Endothelial cell of umbilical vein (primary cell): ENCODE results near the gene PRDM16. TPM values are rescaled to one million over a fixed set of nuclear protein-coding genes. Genes with fewer than 3 reads are reported as not detected.

Experiments used
- BruUV-seq: library from RNA; stranded (reverse); fragments of 400-500 nt; replicated peaks from 2 replicates; lab custom pipeline; 2021; lab: Mats Ljungman, UMichigan
- CTCF ChIA-PET: fragments of 300-600, 350-600 bp; sonication (Branson Sonifier 250); formaldehyde crosslinking; loops from one replicate; lab custom pipeline; 2021; ENCODE audit warnings: antibody characterized with exemption, inconsistent platforms; lab: Charles Lee
- POLR2A ChIA-PET: fragments of 300-600, 350-600 bp; sonication (Branson Sonifier 250); formaldehyde crosslinking; loops from one replicate; lab custom pipeline; 2021; ENCODE audit warnings: antibody characterized with exemption, inconsistent platforms; lab: Charles Lee
- DNase-seq: peaks from one replicate; pipeline ENCODE4 v3.0.0-alpha.2; 2011; ENCODE audit warnings: low read depth, low spot score
- FAIRE-seq: peaks from 2 replicates; lab custom pipeline; 2011; peaks lifted over from hg19 to GRCh38; lab: Jason Lieb, UNC
- H2AFZ ChIP-seq: 2 replicates; pipeline ENCODE4 v1.6.0; 2012; ENCODE audit warnings: low read depth, low read length, control low read depth, inconsistent platforms
- H3K27ac ChIP-seq: 2 replicates; pipeline ENCODE4 v1.5.1; 2011; ENCODE audit warnings: low read depth, mild to moderate bottlenecking, control low read depth, low read length, moderate library complexity; ENCODE audit not compliant: insufficient read depth
- H3K27me3 ChIP-seq, 2 experiments: 2 replicates each; pipeline versions ENCODE4 v1.6.0 to v1.6.1; 2011; ENCODE audit warnings: low read length in 2 of 2, mixed read lengths in 1 of 2; ENCODE audit not compliant: control insufficient read depth in 2 of 2, insufficient read depth in 2 of 2
- H3K36me3 ChIP-seq, 2 experiments: 2 replicates in 1 of 2; 3 replicates in 1 of 2; pipeline ENCODE4 v1.5.1; 2011; ENCODE audit warnings: low read length in 2 of 2, mild to moderate bottlenecking in 1 of 2, moderate library complexity in 1 of 2; ENCODE audit not compliant: control insufficient read depth in 2 of 2, insufficient read depth in 2 of 2; ENCODE audit errors: extremely low read depth in 1 of 2
- H3K4me1 ChIP-seq: 3 replicates; pipeline ENCODE4 v1.5.1; 2011; ENCODE audit warnings: mild to moderate bottlenecking, low read length; ENCODE audit not compliant: control insufficient read depth, insufficient read depth; ENCODE audit errors: extremely low read depth
- H3K4me2 ChIP-seq: 2 replicates; pipeline ENCODE4 v1.6.1; 2011; ENCODE audit warnings: low read length, control low read depth, mixed read lengths; ENCODE audit not compliant: insufficient read depth
- H3K4me3 ChIP-seq, 3 experiments: fragments of 200-600 bp in 1 of 3; sonication (generic), shearing (Covaris generic) in 1 of 3; replicated peaks in 1 of 3; 2 replicates each; pipeline ENCODE4 v1.5.1; 2011 to 2016; ENCODE audit warnings: control low read depth in 3 of 3, low read length in 3 of 3, mild to moderate bottlenecking in 2 of 3, inconsistent platforms in 1 of 3, low read depth in 1 of 3, moderate library complexity in 1 of 3; ENCODE audit not compliant: insufficient read depth in 1 of 3
- H3K79me2 ChIP-seq: 2 replicates; pipeline ENCODE4 v1.6.0; 2012; ENCODE audit warnings: low read length, inconsistent platforms; ENCODE audit not compliant: control insufficient read depth, insufficient read depth
- H3K9ac ChIP-seq: replicated peaks from 2 replicates; pipeline ENCODE3; 2011; ENCODE audit warnings: low read length, control low read depth; ENCODE audit not compliant: insufficient read depth; ENCODE audit errors: extremely low read depth
- H3K9me1 ChIP-seq: replicated peaks from 3 replicates; pipeline ENCODE4 v1.6.0; 2011; ENCODE audit warnings: mild to moderate bottlenecking, low read length; ENCODE audit not compliant: control insufficient read depth, insufficient read depth; ENCODE audit errors: extremely low read depth
- H3K9me3 ChIP-seq: replicated peaks from 2 replicates; pipeline ENCODE4 v1.5.1; 2012; ENCODE audit warnings: low read length, inconsistent platforms; ENCODE audit not compliant: control insufficient read depth, insufficient read depth
- H4K20me1 ChIP-seq: replicated peaks from 2 replicates; pipeline ENCODE3; 2011; ENCODE audit warnings: mild to moderate bottlenecking, low read length; ENCODE audit not compliant: control insufficient read depth, insufficient read depth; ENCODE audit errors: extremely low read depth
- CTCF ChIP-seq, 2 donors: IDR thresholded peaks; 1 replicate in 1 of 2; 2 replicates in 1 of 2; pipeline ENCODE4 v1.5.1; 2011; ENCODE audit warnings: low read length in 2 of 2, mild to moderate bottlenecking in 2 of 2, moderate library complexity in 2 of 2, control low read depth in 1 of 2, inconsistent platforms in 1 of 2, low read depth in 1 of 2; ENCODE audit not compliant: insufficient read depth in 1 of 2; ENCODE audit errors: extremely low read depth in 1 of 2
- EZH2 ChIP-seq: IDR thresholded peaks from 2 replicates; pipeline ENCODE4 v1.6.1; 2012; ENCODE audit warnings: borderline replicate concordance, low read depth, mild to moderate bottlenecking, moderate library complexity, low read length, inconsistent platforms; ENCODE audit not compliant: severe bottlenecking
- FOS ChIP-seq: IDR thresholded peaks from 2 replicates; pipeline ENCODE4 v1.6.1; 2011; ENCODE audit warnings: mild to moderate bottlenecking, low read length, moderate library complexity, borderline replicate concordance; ENCODE audit not compliant: insufficient read depth
- GATA2 ChIP-seq: IDR thresholded peaks from 2 replicates; pipeline ENCODE4 v1.7.0; 2011; ENCODE audit warnings: low read depth, mild to moderate bottlenecking, moderate library complexity, mixed read lengths, low read length; ENCODE audit not compliant: insufficient read length, insufficient read depth
- JUN ChIP-seq: IDR thresholded peaks from 2 replicates; pipeline ENCODE4 v1.6.1; 2011; ENCODE audit warnings: borderline replicate concordance, low read depth; ENCODE audit not compliant: insufficient read length, insufficient read depth
- MAX ChIP-seq: IDR thresholded peaks from 2 replicates; pipeline ENCODE4 v1.6.1; 2011; ENCODE audit not compliant: insufficient read depth, insufficient read length
- MYC ChIP-seq: IDR thresholded peaks from one replicate; pipeline ENCODE4 v1.6.1; 2011; ENCODE audit warnings: mild to moderate bottlenecking, low read depth, low read length
- POLR2A ChIP-seq: IDR thresholded peaks from 2 replicates; pipeline ENCODE4 v1.6.1; 2012; ENCODE audit warnings: low read depth, mild to moderate bottlenecking, control low read depth, low read length
- POLR2AphosphoS5 ChIP-seq: IDR thresholded peaks from 2 replicates; pipeline ENCODE4 v1.6.1; 2012; ENCODE audit warnings: low read depth, mild to moderate bottlenecking, control low read depth, low read length, moderate library complexity; ENCODE audit not compliant: insufficient read depth
- dilution Hi-C: fragments of 300-500 bp; cut with MboI; formaldehyde crosslinking; loops from one replicate; pipeline ENCODE4 v1.15.0; 2019; ENCODE audit warnings: low sequenced_read_pairs; ENCODE audit not compliant: extremely low pct_ligation_motif_present
- intact Hi-C: fragments of 100-400 bp; cut with micrococcal nuclease; formaldehyde crosslinking; loops from one replicate; pipeline ENCODE4 v1.10.0; 2022
- polyA plus RNA-seq, 4 experiments: library from polyadenylated mRNA; depleted of rRNA in 3 of 4; stranded (reverse) in 3 of 4; unstranded in 1 of 4; fragments of >200 nt; gene quantifications; 2 replicates each; pipeline versions ENCODE4 v1.2.1 to v1.2.3, GENCODE V29; 2011 to 2012; ENCODE audit warnings: missing spikeins in 1 of 4
- total RNA-seq: library from RNA; stranded (reverse); gene quantifications from 2 replicates; pipeline ENCODE4 v1.2.3, GENCODE V29; 2021

The PRDM16 gene
- total and polyA plus RNA-seq, 2 donors (not counting 3 experiments of a cell fraction or from before 2014, with no cell fraction given): not detected

GRCh38 chr1:3020263-3020909 lies 48.6 kb upstream of the PRDM16 start:
- no peak overlapping the region for H3K9ac ChIP-seq
- H3K4me1 ChIP-seq: no peaks in the 10 kb centered on the region
- no peaks in the 10 kb centered on the region for H3K79me2 ChIP-seq
- H3K36me3 ChIP-seq: no peaks in the 10 kb centered on the region
- no peaks in the 10 kb centered on the region for H3K9me3 ChIP-seq
- H3K4me2 ChIP-seq: no peak overlapping the region
- intact Hi-C loops: no loop called here
- dilution Hi-C loops: no loop called here
- POLR2A ChIA-PET: no interaction called here
- FAIRE-seq (no peak), DNase-seq (no peak)
- H3K27me3 ChIP-seq: no peaks in the 10 kb centered on the region
- CTCF ChIA-PET: no interaction called here
- no peaks in the 10 kb centered on the region for H4K20me1 ChIP-seq
- no peaks in the 10 kb centered on the region for H3K9me1 ChIP-seq
- no peak overlapping the region for H2AFZ ChIP-seq
- no peak overlapping the region for H3K27ac ChIP-seq
- no TSS peak for BruUV-seq
- no peak for TF ChIP-seq POLR2AphosphoS5
- TF ChIP-seq FOS: no peak
- no peak for TF ChIP-seq MAX
- TF ChIP-seq CTCF (IDR thresholded peaks at IDR 0.05; ENCODE audit: extremely low read depth in 1 of 2, insufficient read depth in 1 of 2, low read depth in 1 of 2, low read length in 2 of 2): no peak
- TF ChIP-seq GATA2: no peak
- no peak for TF ChIP-seq MYC
- no peak for TF ChIP-seq POLR2A
- TF ChIP-seq JUN: no peak
- TF ChIP-seq EZH2: no peak
- no peak overlapping the region for H3K4me3 ChIP-seq
